HCT116 (cell line): Measurements from ENCODE around the gene PML. TPM values are rescaled to one million over a fixed set of nuclear protein-coding genes. Genes with fewer than 3 reads are reported as not detected.

Experiments used
- ATAC-seq: fragments of 200-7000 bp; cut with Tn5 transposase; 2 replicates; pipeline ENCODE4 v1.9.1; 2020; ENCODE audit warnings: mild to moderate bottlenecking, moderate library complexity
- BruUV-seq: library from RNA; stranded (reverse); fragments of 400-500 nt; replicated peaks from 2 replicates; lab custom pipeline; 2021; lab: Mats Ljungman, UMichigan
- CTCF ChIA-PET: fragments of 300-600 bp; sonication (Branson Sonifier 250); formaldehyde crosslinking; loops from one replicate; lab custom pipeline; 2021; ENCODE audit warnings: antibody characterized with exemption; lab: Charles Lee
- POLR2A ChIA-PET: fragments of 300-600, 350-600 bp; sonication (Branson Sonifier 250); formaldehyde crosslinking; loops from one replicate; lab custom pipeline; 2021; ENCODE audit warnings: antibody characterized with exemption; lab: Charles Lee
- RAD21 ChIA-PET, 2 experiments: fragments of 300-600 bp; sonication (Branson Sonifier 250); formaldehyde crosslinking; loops; one replicate each; lab custom pipeline; 2023; ENCODE audit warnings: low total read pairs in 2 of 2; ENCODE audit not compliant: uncharacterized antibody in 2 of 2, unreplicated experiment in 2 of 2, low non-redundant PET in 1 of 2; lab: Charles Lee
- DNase-seq: peaks from one replicate; pipeline ENCODE4 v3.0.0-alpha.2; 2010; ENCODE audit warnings: low read depth, low spot score
- H2AFZ ChIP-seq: fragments of 200-600 bp; shearing (Covaris generic), sonication (generic); 2 replicates; pipeline ENCODE4 v1.6.1; 2017; ENCODE audit warnings: low read depth, mixed run types, mixed read lengths, antibody characterized with exemption, low read length; ENCODE audit not compliant: poor library complexity, severe bottlenecking
- H3K27ac ChIP-seq: 2 replicates; pipeline ENCODE4 v1.5.1; 2012; ENCODE audit warnings: low read depth, low read length
- H3K27me3 ChIP-seq: fragments of 200-600 bp; sonication (generic); 2 replicates; pipeline ENCODE4 v1.6.1; 2016; ENCODE audit warnings: mixed run types, low read length, mixed read lengths; ENCODE audit not compliant: insufficient read depth
- H3K36me3 ChIP-seq, 2 experiments: fragments of 200-500 bp in 1 of 2; fragments of 200-600 bp in 1 of 2; sonication (Bioruptor generic) in 1 of 2; sonication (generic) in 1 of 2; 2 replicates each; pipeline versions ENCODE4 v1.5.1 to v1.6.1; 2014 to 2016; ENCODE audit warnings: low read length in 2 of 2, inconsistent platforms in 1 of 2, mixed read lengths in 1 of 2, mixed run types in 1 of 2; ENCODE audit not compliant: insufficient read depth in 2 of 2, control insufficient read depth in 1 of 2
- H3K4me1 ChIP-seq, 2 experiments: fragments of 200-600 bp in 1 of 2; sonication (generic) in 1 of 2; 2 replicates each; pipeline versions ENCODE4 v1.5.1 to v1.6.1; 2012 to 2017; ENCODE audit warnings: low read length in 2 of 2, inconsistent platforms in 1 of 2, mild to moderate bottlenecking in 1 of 2, mixed read lengths in 1 of 2, mixed run types in 1 of 2, moderate library complexity in 1 of 2; ENCODE audit not compliant: insufficient read depth in 2 of 2, control insufficient read depth in 1 of 2
- H3K4me2 ChIP-seq: fragments of 200-600 bp; sonication (generic); 2 replicates; pipeline ENCODE4 v1.6.1; 2017; ENCODE audit warnings: mixed run types, low read length, mixed read lengths
- H3K4me3 ChIP-seq, 2 experiments: fragments of 200-600 bp in 1 of 2; sonication (generic) in 1 of 2; replicated peaks in 1 of 2; 2 replicates each; pipeline ENCODE4 v1.5.1; 2011 to 2016; ENCODE audit warnings: low read length in 2 of 2, control low read depth in 1 of 2, low read depth in 1 of 2, mild to moderate bottlenecking in 1 of 2, mixed read lengths in 1 of 2, mixed run types in 1 of 2
- H3K79me2 ChIP-seq: fragments of 200-600 bp; sonication (generic); 2 replicates; pipeline ENCODE4 v1.6.1; 2017; ENCODE audit warnings: mild to moderate bottlenecking, mixed run types, low read length, moderate library complexity, mixed read lengths; ENCODE audit not compliant: insufficient read depth
- H3K9ac ChIP-seq: fragments of 200-600 bp; sonication (generic); 2 replicates; pipeline ENCODE4 v1.6.1; 2016; ENCODE audit warnings: low read length, mixed read lengths
- H3K9me2 ChIP-seq: fragments of 200-600 bp; sonication (generic), shearing (Covaris generic); 2 replicates; pipeline ENCODE4 v1.6.1; 2017; ENCODE audit warnings: mixed run types, mild to moderate bottlenecking, moderate library complexity; ENCODE audit not compliant: insufficient read depth
- H3K9me3 ChIP-seq, 2 experiments: fragments of 200-500 bp in 1 of 2; fragments of 200-600 bp in 1 of 2; sonication (Bioruptor generic) in 1 of 2; sonication (generic) in 1 of 2; 2 replicates each; pipeline ENCODE4 v1.6.1; 2014 to 2017; ENCODE audit warnings: low read length in 2 of 2, mixed read lengths in 2 of 2, inconsistent platforms in 1 of 2, low read depth in 1 of 2, mild to moderate bottlenecking in 1 of 2, mixed run types in 1 of 2, moderate library complexity in 1 of 2; ENCODE audit not compliant: control insufficient read depth in 1 of 2, insufficient read depth in 1 of 2
- H4K20me1 ChIP-seq: fragments of 200-600 bp; sonication (generic), shearing (Covaris generic); 2 replicates; pipeline ENCODE4 v1.6.1; 2017; ENCODE audit warnings: mixed run types, mild to moderate bottlenecking, moderate library complexity; ENCODE audit not compliant: insufficient read depth
- RAD21 ChIP-seq: IDR thresholded peaks from 2 replicates; pipeline ENCODE4 v1.6.1; 2012; ENCODE audit warnings: low read depth, mild to moderate bottlenecking
- ZBTB33 ChIP-seq: IDR thresholded peaks from 2 replicates; pipeline ENCODE4 v1.6.1; 2011; ENCODE audit warnings: mild to moderate bottlenecking, low read length, moderate library complexity; ENCODE audit not compliant: insufficient replicate concordance; ENCODE audit errors: extremely low read depth
- intact Hi-C: fragments of 100-400 bp; cut with micrococcal nuclease; formaldehyde crosslinking; loops from 2 replicates; pipeline ENCODE4 v1.10.0; 2022
- total RNA-seq: library from RNA; stranded (reverse); gene quantifications from one replicate; pipeline ENCODE4 v1.2.1, GENCODE V29; 2021; ENCODE audit not compliant: unreplicated experiment
- TF ChIP-seq, protein P1 (sequence below), 3 experiments: fragments of 200-600 bp in 1 of 3; sonication (generic) in 1 of 3; IDR thresholded peaks in 2 of 3; conservative IDR thresholded peaks in 1 of 3; 2 replicates each; pipeline ENCODE4 v1.5.1; 2012 to 2017; ENCODE audit warnings: low read depth in 2 of 3, low read length in 2 of 3, antibody characterized with exemption in 1 of 3, borderline replicate concordance in 1 of 3, control low read depth in 1 of 3, mild to moderate bottlenecking in 1 of 3, mixed read lengths in 1 of 3, mixed run types in 1 of 3, moderate library complexity in 1 of 3; ENCODE audit not compliant: insufficient read depth in 1 of 3

PML gene
- total RNA-seq, 1 experiment from 2014 or later, result 28.1 TPM

- intact Hi-C loops, result loop anchor here (1.0 kb wide), 1 partner anchor 63 kb away; no protein-coding TSS in a partner anchor
- POLR2A ChIA-PET, result interaction anchor here (1.4 kb wide), 1 partner anchor 64 kb away, joined by 6 read pairs; no protein-coding TSS in a partner anchor
- DNase-seq, result peak; percentile 22
Measured at GRCh38 chr15:74036271-74037170, 42.0 kb downstream of the PML start.

More at GRCh38 chr15:74036271-74037170, 42.0 kb downstream of the PML start:
- no TSS peak for BruUV-seq
- Histone ChIP-seq H3K27ac (no peak overlapping the region), H3K9me2 (no peaks in the 10 kb centered on the region), H3K36me3 (no peaks in the 10 kb centered on the region; a peak in 1 of 4 replicates), H4K20me1 (no peaks in the 10 kb centered on the region), H3K9me3 (no peaks in the 10 kb centered on the region), H3K4me2 (no peak overlapping the region), H3K4me1 (peaks cover 0 to 9% of the 10 kb centered on the region in 2 experiments; a peak in 1 of 4 replicates), H3K27me3 (no peaks in the 10 kb centered on the region), H3K79me2 (no peaks in the 10 kb centered on the region), H2AFZ (no peak overlapping the region), H3K9ac (no peak overlapping the region), H3K4me3 (no peak overlapping the region)
- peak; percentile 91 for ATAC-seq
- TF ChIP-seq ZBTB33, result no peak
- peak; percentile 56 for TF ChIP-seq RAD21
- TF ChIP-seq, protein P1, sequence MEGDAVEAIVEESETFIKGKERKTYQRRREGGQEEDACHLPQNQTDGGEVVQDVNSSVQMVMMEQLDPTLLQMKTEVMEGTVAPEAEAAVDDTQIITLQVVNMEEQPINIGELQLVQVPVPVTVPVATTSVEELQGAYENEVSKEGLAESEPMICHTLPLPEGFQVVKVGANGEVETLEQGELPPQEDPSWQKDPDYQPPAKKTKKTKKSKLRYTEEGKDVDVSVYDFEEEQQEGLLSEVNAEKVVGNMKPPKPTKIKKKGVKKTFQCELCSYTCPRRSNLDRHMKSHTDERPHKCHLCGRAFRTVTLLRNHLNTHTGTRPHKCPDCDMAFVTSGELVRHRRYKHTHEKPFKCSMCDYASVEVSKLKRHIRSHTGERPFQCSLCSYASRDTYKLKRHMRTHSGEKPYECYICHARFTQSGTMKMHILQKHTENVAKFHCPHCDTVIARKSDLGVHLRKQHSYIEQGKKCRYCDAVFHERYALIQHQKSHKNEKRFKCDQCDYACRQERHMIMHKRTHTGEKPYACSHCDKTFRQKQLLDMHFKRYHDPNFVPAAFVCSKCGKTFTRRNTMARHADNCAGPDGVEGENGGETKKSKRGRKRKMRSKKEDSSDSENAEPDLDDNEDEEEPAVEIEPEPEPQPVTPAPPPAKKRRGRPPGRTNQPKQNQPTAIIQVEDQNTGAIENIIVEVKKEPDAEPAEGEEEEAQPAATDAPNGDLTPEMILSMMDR (IDR thresholded peaks at IDR 0.05 in 2 of 3, conservative IDR thresholded peaks at IDR 0.05 in 1 of 3; ENCODE audit: borderline replicate concordance in 1 of 3, insufficient read depth in 1 of 3, low read depth in 2 of 3, low read length in 2 of 3), result peak; percentile 28 to 62 (median 54); a peak in 5 of 6 replicates
- CTCF ChIA-PET, result interaction anchor here (0.6 to 6.5 kb wide), 16 partner anchors 9 to 284 kb away, joined by 3 to 132 read pairs (median 4); partner anchors contain the start of gene PML
- RAD21 ChIA-PET, result interaction anchor here (1.0 to 1.6 kb wide), 3 partner anchors 62 to 64 kb away, joined by 3 to 23 read pairs (median 9); no protein-coding TSS in a partner anchor
